Caco-2 (cell line): ENCODE measurements around the gene OS9. TPM values are rescaled to one million over a fixed set of nuclear protein-coding genes. Genes with fewer than 3 reads are reported as not detected.

ENCODE experiments used
- BruUV-seq: library from RNA; stranded (reverse); fragments of 400-500 nt; replicated peaks from 2 replicates; lab custom pipeline; 2021; lab: Mats Ljungman, UMichigan
- CTCF ChIA-PET: fragments of 300-600 bp; sonication (Branson Sonifier 250); formaldehyde crosslinking; loops from one replicate; lab custom pipeline; 2022; ENCODE audit warnings: antibody characterized with exemption; lab: Charles Lee
- POLR2A ChIA-PET: fragments of 300-600 bp; sonication (Branson Sonifier 250); formaldehyde crosslinking; loops from one replicate; lab custom pipeline; 2022; ENCODE audit warnings: antibody characterized with exemption; lab: Charles Lee
- DNase-seq, 2 experiments: peaks; one replicate each; pipeline versions ENCODE4 v3.0.0 to v3.0.0-alpha.2; 2020 to 2022
- H3K27me3 ChIP-seq: replicated peaks from 2 replicates; pipeline ENCODE4 v1.6.0; 2011; ENCODE audit warnings: low read length; ENCODE audit not compliant: control insufficient read depth, insufficient read depth
- H3K36me3 ChIP-seq: 2 replicates; pipeline ENCODE4 v1.5.1; 2011; ENCODE audit warnings: low read length; ENCODE audit not compliant: control insufficient read depth, insufficient read depth
- H3K4me1 ChIP-seq: fragments of 250-450 bp; sonication (Bioruptor Pico); 2 replicates; pipeline ENCODE4 v1.5.1; 2020; ENCODE audit warnings: mild to moderate bottlenecking
- H3K4me3 ChIP-seq: 2 replicates; pipeline ENCODE4 v1.5.1; 2011; ENCODE audit warnings: low read depth, mild to moderate bottlenecking, control low read depth, low read length
- H3K9me3 ChIP-seq: fragments of 250-450 bp; sonication (Bioruptor Pico); 2 replicates; pipeline ENCODE4 v1.5.1; 2020; ENCODE audit warnings: mild to moderate bottlenecking, moderate library complexity
- H3K27ac Mint-ChIP-seq: one replicate; pipeline ENCODE4 v1.8.0; 2022; ENCODE audit warnings: mixed read lengths; ENCODE audit not compliant: unreplicated experiment
- H3K27me3 Mint-ChIP-seq: one replicate; pipeline ENCODE4 v1.8.0; 2022; ENCODE audit warnings: mixed read lengths; ENCODE audit not compliant: insufficient read depth, unreplicated experiment
- H3K36me3 Mint-ChIP-seq: one replicate; pipeline ENCODE4 v1.8.0; 2022; ENCODE audit warnings: mild to moderate bottlenecking, mixed read lengths; ENCODE audit not compliant: insufficient read depth, unreplicated experiment
- H3K4me1 Mint-ChIP-seq: one replicate; pipeline ENCODE4 v1.8.0; 2022; ENCODE audit warnings: low read depth, mixed read lengths; ENCODE audit not compliant: unreplicated experiment
- H3K4me3 Mint-ChIP-seq: one replicate; pipeline ENCODE4 v1.8.0; 2022; ENCODE audit warnings: mild to moderate bottlenecking, moderate library complexity, mixed read lengths; ENCODE audit not compliant: unreplicated experiment
- H3K9me3 Mint-ChIP-seq: one replicate; pipeline ENCODE4 v1.8.0; 2022; ENCODE audit warnings: mixed read lengths; ENCODE audit not compliant: unreplicated experiment
- CTCF ChIP-seq, 2 experiments: fragments of 200-600 bp in 1 of 2; IDR thresholded peaks; 1 replicate in 1 of 2; 2 replicates in 1 of 2; pipeline versions ENCODE4 v1.5.1 to v1.8.0; 2011 to 2022; ENCODE audit warnings: antibody characterized with exemption in 1 of 2, control low read depth in 1 of 2, inconsistent platforms in 1 of 2, low read depth in 1 of 2, low read length in 1 of 2, mild to moderate bottlenecking in 1 of 2, moderate library complexity in 1 of 2; ENCODE audit not compliant: insufficient read depth in 1 of 2, severe bottlenecking in 1 of 2, unreplicated experiment in 1 of 2
- intact Hi-C: fragments of 100-400 bp; cut with micrococcal nuclease; formaldehyde crosslinking; loops from one replicate; pipeline ENCODE4 v1.10.0; 2022; ENCODE audit not compliant: unreplicated experiment
- total RNA-seq: library from RNA; stranded (reverse); gene quantifications from 2 replicates; pipeline ENCODE4 v1.2.3, GENCODE V29; 2022

Gene OS9
- total RNA-seq, 1 experiment from 2014 or later = 182 TPM

GRCh38 chr12:57735952-57736740, 42.2 kb downstream of the OS9 start:
- peak in 1 of 2 experiments; percentile 69 for DNase-seq
- BruUV-seq = no TSS peak
- Mint-ChIP-seq H3K4me3 (peak overlapping the region; percentile 68), H3K27me3 (peaks cover 36% of the 10 kb centered on the region), H3K27ac (no peak overlapping the region), H3K9me3 (no peaks in the 10 kb centered on the region), H3K4me1 (peaks cover 17% of the 10 kb centered on the region), H3K36me3 (no peaks in the 10 kb centered on the region)
- Histone ChIP-seq H3K36me3 (no peaks in the 10 kb centered on the region), H3K9me3 (no peaks in the 10 kb centered on the region), H3K4me1 (peaks cover 12% of the 10 kb centered on the region), H3K4me3 (peak overlapping the region; percentile 25), H3K27me3 (peaks cover 7% of the 10 kb centered on the region)
- CTCF ChIA-PET = interaction anchor here (0.6 to 3.8 kb wide), 10 partner anchors 9 to 608 kb away, joined by 3 to 32 read pairs (median 4); partner anchors contain the start of genes B4GALNT1, GLI1, PIP4K2C and TSPAN31
- POLR2A ChIA-PET = interaction anchor here (0.7 kb wide), 1 partner anchor 8 kb away, joined by 5 read pairs; no protein-coding TSS in a partner anchor
- intact Hi-C loops = loop anchor here (1.0 to 5.0 kb wide), 4 partner anchors 10 to 279 kb away; partner anchors contain the start of genes GLI1, INHBE and OS9
- peak; percentile 12 to 57 for TF ChIP-seq CTCF (IDR thresholded peaks at IDR 0.05; ENCODE audit: insufficient read depth in 1 of 2, low read depth in 1 of 2, low read length in 1 of 2, severe bottlenecking in 1 of 2, unreplicated experiment in 1 of 2)

- POLR2A ChIA-PET = no interaction called here
- no TSS peak for BruUV-seq
These were observed 43.0 kb downstream of the OS9 start for GRCh38 chr12:57736741-57737466.

More at GRCh38 chr12:57736741-57737466, 43.0 kb downstream of the OS9 start:
- intact Hi-C loops = loop anchor here (1.0 to 5.0 kb wide), 4 partner anchors 11 to 280 kb away; partner anchors contain the start of genes GLI1, INHBE and OS9
- H3K4me1 Mint-ChIP-seq = peaks cover 17% of the 10 kb centered on the region
- peak overlapping the region; percentile 68 for H3K4me3 Mint-ChIP-seq
- peaks cover 31% of the 10 kb centered on the region for H3K27me3 Mint-ChIP-seq
- H3K9me3 Mint-ChIP-seq = no peaks in the 10 kb centered on the region
- Histone ChIP-seq H3K36me3 (no peaks in the 10 kb centered on the region), H3K27me3 (peaks cover 7% of the 10 kb centered on the region), H3K4me3 (no peak overlapping the region; the same call in none of the 2 replicates), H3K9me3 (no peaks in the 10 kb centered on the region), H3K4me1 (peaks cover 12% of the 10 kb centered on the region)
- no peak overlapping the region for H3K27ac Mint-ChIP-seq
- CTCF ChIA-PET = interaction anchor here (0.6 to 3.8 kb wide), 6 partner anchors 8 to 494 kb away, joined by 3 to 32 read pairs (median 4); partner anchors contain the start of genes PIP4K2C and TSPAN31
- no peak for TF ChIP-seq CTCF (IDR thresholded peaks at IDR 0.05; ENCODE audit: insufficient read depth in 1 of 2, low read depth in 1 of 2, low read length in 1 of 2, severe bottlenecking in 1 of 2, unreplicated experiment in 1 of 2)
- no peak for DNase-seq
- H3K36me3 Mint-ChIP-seq = no peaks in the 10 kb centered on the region
